ENCODE measurements around the gene CEP164.

CEP164 gene

GRCh38 chr11:117407016-117407415 is 79.4 kb downstream of the CEP164 start:
- no peak overlapping the region for H3K9ac ChIP-seq (ENCODE audit: low read length)
- no peak overlapping the region for H3K4me3 ChIP-seq (ENCODE audit: low read depth in 1 of 2, low read length in 2 of 2)
- no peaks in the 10 kb centered on the region for H3K9me3 ChIP-seq (ENCODE audit: low read length)
- H3K27ac ChIP-seq (ENCODE audit: low read depth, low read length) = no peak overlapping the region
- H3K4me1 ChIP-seq (ENCODE audit: insufficient read depth, low read length) = no peaks in the 10 kb centered on the region
- H3K27me3 ChIP-seq (ENCODE audit: control insufficient read depth in 1 of 2, insufficient read depth in 2 of 2, low read length in 2 of 2) = no peaks in the 10 kb centered on the region
- H3K36me3 ChIP-seq (ENCODE audit: insufficient read depth, low read length) = peaks cover 30% of the 10 kb centered on the region

GRCh38 chr11:117408356-117408755 is 80.7 kb downstream of the CEP164 start:
- H3K27me3 ChIP-seq (ENCODE audit: control insufficient read depth in 1 of 2, insufficient read depth in 2 of 2, low read length in 2 of 2) = no peaks in the 10 kb centered on the region
- H3K9me3 ChIP-seq (ENCODE audit: low read length) = no peaks in the 10 kb centered on the region
- H3K4me3 ChIP-seq (ENCODE audit: low read depth in 1 of 2, low read length in 2 of 2) = no peak overlapping the region
- H3K36me3 ChIP-seq (ENCODE audit: insufficient read depth, low read length) = peaks cover 30% of the 10 kb centered on the region
- H3K4me1 ChIP-seq (ENCODE audit: insufficient read depth, low read length) = no peaks in the 10 kb centered on the region
- no peak overlapping the region for H3K27ac ChIP-seq (ENCODE audit: low read depth, low read length)
- no peak overlapping the region for H3K9ac ChIP-seq (ENCODE audit: low read length)

GRCh38 chr11:117409511-117409910 is 81.9 kb downstream of the CEP164 start:
- no peaks in the 10 kb centered on the region for H3K9me3 ChIP-seq (ENCODE audit: low read length)
- H3K27me3 ChIP-seq (ENCODE audit: control insufficient read depth in 1 of 2, insufficient read depth in 2 of 2, low read length in 2 of 2) = no peaks in the 10 kb centered on the region
- peaks cover 30% of the 10 kb centered on the region for H3K36me3 ChIP-seq (ENCODE audit: insufficient read depth, low read length)
- no peak overlapping the region for H3K9ac ChIP-seq (ENCODE audit: low read length)
- no peak overlapping the region for H3K27ac ChIP-seq (ENCODE audit: low read depth, low read length)
- no peak overlapping the region for H3K4me3 ChIP-seq (ENCODE audit: low read depth in 1 of 2, low read length in 2 of 2)
- H3K4me1 ChIP-seq (ENCODE audit: insufficient read depth, low read length) = no peaks in the 10 kb centered on the region

GRCh38 chr11:117410238-117410637 is 82.6 kb downstream of the CEP164 start:
- no peaks in the 10 kb centered on the region for H3K9me3 ChIP-seq (ENCODE audit: low read length)
- peaks cover 30% of the 10 kb centered on the region for H3K36me3 ChIP-seq (ENCODE audit: insufficient read depth, low read length)
- no peak overlapping the region for H3K9ac ChIP-seq (ENCODE audit: low read length)

GRCh38 chr11:117410861-117411710 is 83.4 kb downstream of the CEP164 start:
- H3K27me3 ChIP-seq (ENCODE audit: control insufficient read depth in 1 of 2, insufficient read depth in 2 of 2, low read length in 2 of 2) = no peaks in the 10 kb centered on the region
- H3K4me3 ChIP-seq (ENCODE audit: low read depth in 1 of 2, low read length in 2 of 2) = no peak overlapping the region
- H3K9me3 ChIP-seq (ENCODE audit: low read length) = no peaks in the 10 kb centered on the region
- H3K36me3 ChIP-seq (ENCODE audit: insufficient read depth, low read length) = peaks cover 30% of the 10 kb centered on the region
- H3K27ac ChIP-seq (ENCODE audit: low read depth, low read length) = no peak overlapping the region
- H3K4me1 ChIP-seq (ENCODE audit: insufficient read depth, low read length) = no peaks in the 10 kb centered on the region
- no peak overlapping the region for H3K9ac ChIP-seq (ENCODE audit: low read length)

More at GRCh38 chr11:117410238-117410637, 82.6 kb downstream of the CEP164 start:
- Histone ChIP-seq H3K4me3 (ENCODE audit: low read depth in 1 of 2, low read length in 2 of 2) (no peak overlapping the region), H3K27me3 (ENCODE audit: control insufficient read depth in 1 of 2, insufficient read depth in 2 of 2, low read length in 2 of 2) (no peaks in the 10 kb centered on the region), H3K4me1 (ENCODE audit: insufficient read depth, low read length) (no peaks in the 10 kb centered on the region), H3K27ac (ENCODE audit: low read depth, low read length) (no peak overlapping the region)

- no peak overlapping the region for H3K9ac ChIP-seq (ENCODE audit: low read length)
- peaks cover 30% of the 10 kb centered on the region for H3K36me3 ChIP-seq (ENCODE audit: insufficient read depth, low read length)
- no peak overlapping the region for H3K27ac ChIP-seq (ENCODE audit: low read depth, low read length)
- H3K27me3 ChIP-seq (ENCODE audit: control insufficient read depth in 1 of 2, insufficient read depth in 2 of 2, low read length in 2 of 2) = no peaks in the 10 kb centered on the region
- H3K4me1 ChIP-seq (ENCODE audit: insufficient read depth, low read length) = no peaks in the 10 kb centered on the region
- no peaks in the 10 kb centered on the region for H3K9me3 ChIP-seq (ENCODE audit: low read length)
- H3K4me3 ChIP-seq (ENCODE audit: low read depth in 1 of 2, low read length in 2 of 2) = no peak overlapping the region
Measured at GRCh38 chr11:117411736-117412135, 84.1 kb downstream of the CEP164 start.

- H3K4me1 ChIP-seq (ENCODE audit: insufficient read depth, low read length) = no peaks in the 10 kb centered on the region
- no peak overlapping the region for H3K27ac ChIP-seq (ENCODE audit: low read depth, low read length)
- no peaks in the 10 kb centered on the region for H3K9me3 ChIP-seq (ENCODE audit: low read length)
- no peak overlapping the region for H3K9ac ChIP-seq (ENCODE audit: low read length)
- peaks cover 30% of the 10 kb centered on the region for H3K36me3 ChIP-seq (ENCODE audit: insufficient read depth, low read length)
- H3K27me3 ChIP-seq (ENCODE audit: control insufficient read depth in 1 of 2, insufficient read depth in 2 of 2, low read length in 2 of 2) = no peaks in the 10 kb centered on the region
- H3K4me3 ChIP-seq (ENCODE audit: low read depth in 1 of 2, low read length in 2 of 2) = no peak overlapping the region
Measured at GRCh38 chr11:117412176-117412575, 84.5 kb downstream of the CEP164 start.

GRCh38 chr11:117412653-117413275 is 85.1 kb downstream of the CEP164 start:
- H3K4me3 ChIP-seq (ENCODE audit: low read depth in 1 of 2, low read length in 2 of 2) = no peak overlapping the region
- H3K27me3 ChIP-seq (ENCODE audit: control insufficient read depth in 1 of 2, insufficient read depth in 2 of 2, low read length in 2 of 2) = no peaks in the 10 kb centered on the region
- no peak overlapping the region for H3K27ac ChIP-seq (ENCODE audit: low read depth, low read length)
- peaks cover 30% of the 10 kb centered on the region for H3K36me3 ChIP-seq (ENCODE audit: insufficient read depth, low read length)
- H3K9ac ChIP-seq (ENCODE audit: low read length) = no peak overlapping the region
- H3K4me1 ChIP-seq (ENCODE audit: insufficient read depth, low read length) = no peaks in the 10 kb centered on the region
- H3K9me3 ChIP-seq (ENCODE audit: low read length) = no peaks in the 10 kb centered on the region

- Histone ChIP-seq H3K4me1 (ENCODE audit: insufficient read depth, low read length) (no peaks in the 10 kb centered on the region), H3K27ac (ENCODE audit: low read depth, low read length) (no peak overlapping the region), H3K9ac (ENCODE audit: low read length) (no peak overlapping the region), H3K4me3 (ENCODE audit: low read depth in 1 of 2, low read length in 2 of 2) (no peak overlapping the region), H3K27me3 (ENCODE audit: control insufficient read depth in 1 of 2, insufficient read depth in 2 of 2, low read length in 2 of 2) (no peaks in the 10 kb centered on the region), H3K9me3 (ENCODE audit: low read length) (no peaks in the 10 kb centered on the region), H3K36me3 (ENCODE audit: insufficient read depth, low read length) (peaks cover 22% of the 10 kb centered on the region)
Measured at GRCh38 chr11:117413616-117414015, 86.0 kb downstream of the CEP164 start.

- no peaks in the 10 kb centered on the region for H3K4me1 ChIP-seq (ENCODE audit: insufficient read depth, low read length)
- no peaks in the 10 kb centered on the region for H3K9me3 ChIP-seq (ENCODE audit: low read length)
- no peak overlapping the region for H3K9ac ChIP-seq (ENCODE audit: low read length)
- H3K27me3 ChIP-seq (ENCODE audit: control insufficient read depth in 1 of 2, insufficient read depth in 2 of 2, low read length in 2 of 2) = no peaks in the 10 kb centered on the region
- no peak overlapping the region for H3K4me3 ChIP-seq (ENCODE audit: low read depth in 1 of 2, low read length in 2 of 2)
- H3K27ac ChIP-seq (ENCODE audit: low read depth, low read length) = no peak overlapping the region
- H3K36me3 ChIP-seq (ENCODE audit: insufficient read depth, low read length) = peaks cover 13% of the 10 kb centered on the region
Measured at GRCh38 chr11:117414724-117415123, 87.1 kb downstream of the CEP164 start.

GRCh38 chr11:117415358-117415896 is 87.8 kb downstream of the CEP164 start:
- Histone ChIP-seq H3K4me1 (ENCODE audit: insufficient read depth, low read length) (no peaks in the 10 kb centered on the region), H3K9me3 (ENCODE audit: low read length) (no peaks in the 10 kb centered on the region), H3K4me3 (ENCODE audit: low read depth in 1 of 2, low read length in 2 of 2) (no peak overlapping the region), H3K36me3 (ENCODE audit: insufficient read depth, low read length) (peaks cover 8% of the 10 kb centered on the region), H3K27ac (ENCODE audit: low read depth, low read length) (no peak overlapping the region), H3K9ac (ENCODE audit: low read length) (no peak overlapping the region), H3K27me3 (ENCODE audit: control insufficient read depth in 1 of 2, insufficient read depth in 2 of 2, low read length in 2 of 2) (no peaks in the 10 kb centered on the region)
